ENCODE results near the gene CLIC6. TPM values are rescaled to one million over a fixed set of nuclear protein-coding genes. Genes with fewer than 3 reads are reported as not detected.

The CLIC6 gene
- total and polyA plus RNA-seq, 2 of the 4 experiments (the other 2 are of a cell fraction), result not detected

- no CpG with 5 or more reads among the region's 3 CpGs for WGBS, 2 experiments (ENCODE audit: extremely low coverage in 2 of 2, insufficient read length in 1 of 2)
Measured at GRCh38 chr21:34697826-34698225, 29.0 kb downstream of the CLIC6 start.

More at GRCh38 chr21:34697826-34698225, 29.0 kb downstream of the CLIC6 start:
- no peak overlapping the region for H2AK9ac ChIP-seq (replicated peaks; ENCODE audit: low read depth, low read length, poor library complexity)
- H3K4me2 ChIP-seq (ENCODE audit: low read depth, low read length), result no peak overlapping the region
- DNase-seq (no peak), ATAC-seq (ENCODE audit: low read depth) (no peak)
- no peak overlapping the region for H3K14ac ChIP-seq (replicated peaks; ENCODE audit: low read depth, low read length)
- in situ Hi-C loops (cut with MboI; ENCODE audit: low sequenced_read_pairs), result no loop called here
- peaks cover 0 to 4% of the 10 kb centered on the region in 2 experiments; a peak in 1 of 4 replicates for H3K79me1 ChIP-seq (ENCODE audit: low read depth in 1 of 2, low read length in 2 of 2)
- no peak overlapping the region for H2BK15ac ChIP-seq (ENCODE audit: low read depth, low read length)
- H3K9me1 ChIP-seq (ENCODE audit: insufficient read depth, low read length), result peaks cover 21% of the 10 kb centered on the region
- H3K9ac ChIP-seq (ENCODE audit: low read depth, low read length), result no peak overlapping the region
- intact Hi-C loops (cut with micrococcal nuclease), result loop anchor here (10.0 kb wide), 1 partner anchor 347 kb away; the partner anchor contains the start of gene RUNX1
- 0 out of 2 replicates have a peak, but pooled peaks cover 6% of the 10 kb centered on the region for H3K9me3 ChIP-seq (ENCODE audit: control insufficient read depth, insufficient read depth, low read length)
- no peak overlapping the region for H2BK5ac ChIP-seq (ENCODE audit: low read depth, low read length, poor library complexity, severe bottlenecking)
- H2BK120ac ChIP-seq (ENCODE audit: low read depth, low read length), result no peak overlapping the region
- H4K5ac ChIP-seq (ENCODE audit: low read depth, low read length), result no peak overlapping the region
- no peak for TF ChIP-seq POLR2A (IDR thresholded peaks at IDR 0.05; ENCODE audit: low read depth, low read length)
- TF ChIP-seq SMC3 (IDR thresholded peaks at IDR 0.05; ENCODE audit: low read depth, low read length), result no peak
- no peak for TF ChIP-seq BHLHE40 (IDR thresholded peaks at IDR 0.05; ENCODE audit: low read depth, low read length)
- no peak for TF ChIP-seq RAD21 (IDR thresholded peaks at IDR 0.05; ENCODE audit: low read length)
- TF ChIP-seq CEBPB (IDR thresholded peaks at IDR 0.05; ENCODE audit: low read depth, low read length), result no peak
- TF ChIP-seq RCOR1 (IDR thresholded peaks at IDR 0.05; ENCODE audit: insufficient replicate concordance, low read length), result no peak
- TF ChIP-seq CHD1 (IDR thresholded peaks at IDR 0.05; ENCODE audit: low read depth, low read length), result no peak
- TF ChIP-seq FOS (IDR thresholded peaks at IDR 0.05; ENCODE audit: low read depth, low read length), result no peak
- no peak for TF ChIP-seq ELK1 (IDR thresholded peaks at IDR 0.05; ENCODE audit: borderline replicate concordance, low read depth, low read length)
- TF ChIP-seq CTCF (conservative IDR thresholded peaks at IDR 0.05; ENCODE audit: low read depth, low read length), result no peak
- H2AK5ac ChIP-seq (ENCODE audit: low read depth, low read length), result peak overlapping the region; percentile 35; the same call in 1 of the 2 replicates
- H3K18ac ChIP-seq (ENCODE audit: low read depth, low read length), result no peak overlapping the region
- H3K56ac ChIP-seq (ENCODE audit: extremely low read depth, insufficient read depth, low read length), result no peak overlapping the region
- no peaks in the 10 kb centered on the region for H4K20me1 ChIP-seq (ENCODE audit: insufficient read depth, low read length)
- no peak overlapping the region for H2BK20ac ChIP-seq (ENCODE audit: low read depth, low read length)
- ChIA-PET POLR2A (ENCODE audit: unreplicated experiment) (interaction anchor here (0.6 kb wide), 1 partner anchor 110 kb away, joined by 3 read pairs; no protein-coding TSS in a partner anchor), CTCF (interaction anchor here (0.6 kb wide), 1 partner anchor 212 kb away, joined by 3 read pairs; no protein-coding TSS in a partner anchor)
- H3K4ac ChIP-seq (ENCODE audit: low read depth, low read length), result no peak overlapping the region
- no peak overlapping the region for H3K4me3 ChIP-seq (ENCODE audit: insufficient read depth, low read depth, low read length)
- no peaks in the 10 kb centered on the region for H3K36me3 ChIP-seq (ENCODE audit: control insufficient read depth, insufficient read depth, low read length)
- no peak overlapping the region for H3K23ac ChIP-seq (ENCODE audit: low read depth, low read length)
- H3K4me1 ChIP-seq (ENCODE audit: control insufficient read depth, insufficient read depth, low read length), result peaks cover 9% of the 10 kb centered on the region
- dilution Hi-C loops (cut with HindIII; ENCODE audit: low sequenced_read_pairs, unreplicated experiment), result no loop called here
- no peak overlapping the region for H4K91ac ChIP-seq (ENCODE audit: insufficient read depth, low read depth, low read length)
- no peak overlapping the region for H4K8ac ChIP-seq (ENCODE audit: low read depth in 2 of 2, low read length in 2 of 2)
- H3K27me3 ChIP-seq (ENCODE audit: control insufficient read depth, insufficient read depth, low read length), result peaks cover 1% of the 10 kb centered on the region
- no peak overlapping the region for H3K27ac ChIP-seq (ENCODE audit: insufficient read depth, low read length)
- no TSS peak for BruUV-seq (replicated peaks)
- H2AFZ ChIP-seq (replicated peaks; ENCODE audit: low read length, poor library complexity), result no peak overlapping the region

Measured in IMR-90 (cell line).